T-helper 2 cell (primary cell): Measurements from ENCODE around the gene GAK.

Experiments
- DNase-seq, 5 experiments: peaks; one replicate each; pipeline versions ENCODE4 v3.0.0 to v3.0.0-alpha.2; 2012 to 2022

The GAK gene

GRCh38 chr4:867526-868250 is 64.4 kb downstream of the GAK start:
- no peak for DNase-seq

GRCh38 chr4:866761-867390 is 65.2 kb downstream of the GAK start:
- DNase-seq = no peak

- DNase-seq = no peak
Observed at GRCh38 chr4:866068-866760, 65.9 kb downstream of the GAK start.

DNA sequence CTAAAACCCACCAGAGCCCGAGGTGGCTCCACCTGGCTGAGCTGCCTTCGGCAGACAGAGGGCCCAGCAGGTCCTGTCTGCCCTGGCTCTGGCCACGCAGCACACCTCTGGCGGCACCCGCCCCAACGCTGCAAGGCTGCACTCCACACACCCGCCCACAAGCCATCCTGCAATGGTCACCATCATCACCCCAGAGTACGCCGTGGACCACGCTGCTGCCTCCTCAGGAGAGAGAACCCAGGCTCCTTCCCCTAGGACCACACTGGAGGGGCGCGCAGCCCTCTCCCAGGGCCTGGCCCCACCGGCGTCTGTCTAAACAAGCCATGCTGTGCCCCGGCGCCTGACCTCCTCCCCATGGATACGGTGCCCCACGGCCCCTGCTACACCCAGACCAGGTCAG is 66.5 kb downstream of the GAK start:
- no peak for DNase-seq

DNA sequence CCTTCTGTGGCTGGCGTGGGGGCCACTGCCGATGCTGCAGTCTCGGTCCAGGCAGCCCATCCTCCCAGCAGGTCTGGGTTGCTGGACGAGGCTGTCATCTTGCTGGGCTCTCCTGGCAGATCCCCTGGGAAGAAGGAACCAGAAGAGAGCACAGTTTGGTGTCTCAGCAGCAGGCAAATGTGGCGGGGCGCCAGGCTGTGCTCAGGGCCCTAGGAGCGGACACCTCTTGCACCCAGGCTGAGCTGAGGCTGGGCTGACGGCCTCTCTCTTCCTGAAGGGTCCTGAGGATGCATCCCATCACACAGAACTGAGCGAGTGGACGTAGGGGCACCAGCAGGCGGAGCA is 67.0 kb downstream of the GAK start:
- no peak for DNase-seq

GRCh38 chr4:864456-865120 is 67.5 kb downstream of the GAK start:
- DNase-seq = no peak

GRCh38 chr4:860561-860960 is 71.6 kb downstream of the GAK start:
- DNase-seq = no peak

GRCh38 chr4:859496-859895 is 72.6 kb downstream of the GAK start:
- no peak for DNase-seq

DNA sequence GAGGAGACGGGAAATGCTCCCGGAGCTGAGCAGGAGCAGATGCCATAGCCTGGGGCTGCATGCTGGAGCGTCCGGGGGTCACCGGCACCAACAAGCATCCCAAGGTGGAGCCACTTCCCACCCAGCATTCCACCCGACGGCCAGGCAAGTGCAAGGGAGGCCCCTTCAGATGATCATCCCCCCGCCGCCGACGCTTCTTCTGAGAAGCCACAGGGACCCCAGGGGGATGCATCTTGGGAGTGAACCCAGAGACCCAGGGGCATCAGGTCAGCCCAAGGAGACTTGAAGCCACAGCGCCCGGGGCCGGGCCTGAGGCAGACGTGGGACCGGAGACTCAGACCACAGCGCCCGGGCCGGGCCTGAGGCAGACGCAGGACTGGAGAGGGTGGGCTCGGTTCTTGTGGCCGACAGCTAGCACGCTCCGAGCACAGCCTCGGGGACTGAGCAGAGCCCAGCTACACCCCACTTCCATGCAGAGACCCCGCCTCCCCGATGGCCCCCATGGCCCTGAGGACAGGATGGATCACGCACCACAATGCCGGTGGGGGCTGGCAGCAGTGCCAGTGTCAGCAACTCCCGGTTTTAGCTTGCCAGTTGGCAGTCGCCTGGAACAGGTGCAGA is 73.2 kb downstream of the GAK start:
- no peak for DNase-seq

- DNase-seq = no peak
Observed at GRCh38 chr4:858041-858481, 74.1 kb downstream of the GAK start.

- DNase-seq = no peak
Observed at GRCh38 chr4:857461-857860, 74.7 kb downstream of the GAK start.

GRCh38 chr4:856225-856901 is 75.8 kb downstream of the GAK start:
- peak in 2 of 5 experiments; percentile 27 to 64 for DNase-seq

DNA sequence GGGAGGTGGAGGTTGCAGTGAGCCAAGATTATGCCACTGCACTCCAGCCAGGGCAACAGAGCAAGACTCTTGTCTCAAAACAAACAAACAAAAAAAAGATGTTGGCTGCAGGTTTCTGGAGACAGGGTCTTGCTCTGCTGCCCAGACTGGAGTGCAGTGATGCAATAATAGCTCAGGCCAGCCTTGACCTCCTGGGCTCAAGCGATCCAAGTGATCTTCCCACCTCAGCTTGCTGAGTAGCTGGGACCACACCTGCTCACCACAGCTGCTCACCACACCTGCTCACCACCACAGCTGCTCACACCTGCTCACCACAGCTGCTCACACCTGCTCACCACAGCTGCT is 76.3 kb downstream of the GAK start:
- no peak for DNase-seq

GRCh38 chr4:854356-854755 is 77.8 kb downstream of the GAK start:
- DNase-seq = no peak

DNA sequence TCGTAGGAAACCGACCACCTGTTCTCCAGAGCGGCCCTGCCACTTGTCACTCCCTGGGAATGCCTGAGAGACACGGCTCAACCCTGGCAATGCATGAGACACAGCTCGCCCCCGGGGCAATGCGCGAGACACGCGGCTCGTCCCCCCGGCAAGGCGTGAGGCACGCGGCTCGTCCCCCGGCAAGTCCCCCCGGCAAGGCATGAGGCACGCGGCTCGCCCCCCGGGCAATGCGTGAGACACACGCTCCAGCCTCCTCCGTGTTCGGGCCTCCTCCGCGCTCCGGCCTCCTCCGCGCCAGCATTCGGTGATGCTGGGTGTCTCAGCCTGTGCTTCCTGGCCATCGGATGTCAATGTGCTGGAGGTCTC is 78.7 kb downstream of the GAK start:
- no peak for DNase-seq

DNA sequence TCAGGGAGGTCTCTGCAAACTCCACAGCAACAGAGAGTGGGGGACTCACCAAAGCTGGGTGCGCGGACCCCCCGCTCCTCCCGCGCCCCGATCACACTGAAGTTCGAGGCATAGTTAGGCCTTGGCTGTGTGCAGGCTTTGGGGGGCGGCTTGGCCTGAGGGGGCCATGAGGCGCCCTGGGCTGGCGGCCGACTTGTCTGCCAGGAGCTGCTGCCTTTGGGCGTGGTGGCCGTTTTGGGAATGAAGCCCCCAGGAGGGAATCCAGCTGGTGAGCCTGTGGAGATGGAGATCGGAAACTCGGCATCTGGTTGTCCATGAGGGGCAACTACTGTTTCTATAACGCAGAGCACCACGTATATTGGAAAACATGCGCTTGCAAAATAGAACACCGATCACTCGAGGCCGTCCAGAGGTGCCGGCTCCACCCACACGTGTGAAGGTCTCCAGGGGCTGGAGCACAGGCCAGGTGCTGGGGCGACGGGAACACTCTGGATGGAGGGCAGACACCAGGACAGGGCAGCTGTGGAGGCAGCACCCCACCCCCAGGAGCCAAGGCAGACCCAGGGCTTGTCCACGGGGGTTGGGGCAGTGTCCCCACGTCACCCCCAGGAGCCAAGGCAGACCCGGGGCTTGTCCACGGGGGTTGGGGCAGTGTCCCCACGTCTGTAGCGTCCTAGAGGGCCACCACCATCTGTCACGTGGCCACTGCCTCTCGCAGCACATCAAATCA is 80.2 kb downstream of the GAK start:
- DNase-seq = no peak

GRCh38 chr4:850323-850945 is 81.7 kb downstream of the GAK start:
- no peak for DNase-seq

- no peak for DNase-seq
Observed at GRCh38 chr4:849478-850175, 82.5 kb downstream of the GAK start.

- DNase-seq = no peak
Observed at GRCh38 chr4:848803-849477, 83.2 kb downstream of the GAK start.

DNA sequence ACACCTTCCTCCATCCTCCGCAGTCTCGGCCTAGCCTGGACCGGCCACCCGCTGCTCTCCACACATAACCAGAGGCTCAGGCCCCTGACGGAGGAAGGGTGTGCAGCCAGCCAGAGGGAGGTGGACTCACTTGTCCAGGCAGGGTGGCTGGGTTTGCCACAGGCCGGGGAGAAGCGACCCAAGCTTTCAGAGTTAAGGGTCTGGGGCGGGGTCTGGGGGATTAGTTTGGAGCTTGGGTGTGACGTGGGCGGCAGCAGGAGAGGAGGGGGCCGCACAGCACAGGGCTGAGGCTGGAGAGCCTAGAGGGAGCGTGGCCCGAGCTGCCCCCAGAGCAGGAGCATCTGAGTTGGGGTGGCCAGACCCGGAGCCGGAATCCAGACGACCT is 83.8 kb downstream of the GAK start:
- DNase-seq = no peak
